MCF 10A (cell line): ENCODE measurements around the gene EDDM3A. TPM values are rescaled to one million over a fixed set of nuclear protein-coding genes. Genes with fewer than 3 reads are reported as not detected.

ENCODE experiments used
- BruUV-seq: library from RNA; stranded (reverse); fragments of 400-500 nt; replicated peaks from 2 replicates; lab custom pipeline; 2021; lab: Mats Ljungman, UMichigan
- CTCF ChIA-PET: fragments of 300-600 bp; sonication (Branson Sonifier 250); formaldehyde crosslinking; extraction: SDS; loops from one replicate; lab custom pipeline; 2021; ENCODE audit warnings: antibody characterized with exemption, inconsistent platforms; lab: Yijun Ruan, JAX
- POLR2A ChIA-PET: fragments of 300-600, 350-650 bp; sonication (Branson Sonifier 250); formaldehyde crosslinking; extraction: SDS; loops from one replicate; lab custom pipeline; 2020; ENCODE audit warnings: antibody characterized with exemption, inconsistent platforms; lab: Yijun Ruan, JAX
- DNase-seq: peaks from one replicate; pipeline ENCODE4 v3.0.0-alpha.2; 2018; ENCODE audit not compliant: unreplicated experiment
- H3K27ac Mint-ChIP-seq: one replicate; pipeline ENCODE4 v1.8.0; 2022; ENCODE audit warnings: mild to moderate bottlenecking, low read depth, mixed read lengths; ENCODE audit not compliant: unreplicated experiment
- H3K27me3 Mint-ChIP-seq: one replicate; pipeline ENCODE4 v1.8.0; 2022; ENCODE audit warnings: mixed read lengths; ENCODE audit not compliant: insufficient read depth, unreplicated experiment
- H3K36me3 Mint-ChIP-seq: one replicate; pipeline ENCODE4 v1.8.0; 2022; ENCODE audit warnings: mild to moderate bottlenecking, moderate library complexity, mixed read lengths; ENCODE audit not compliant: insufficient read depth, unreplicated experiment
- H3K4me1 Mint-ChIP-seq: one replicate; pipeline ENCODE4 v1.8.0; 2022; ENCODE audit warnings: mixed read lengths; ENCODE audit not compliant: insufficient read depth, unreplicated experiment
- H3K4me3 Mint-ChIP-seq: one replicate; pipeline ENCODE4 v1.8.0; 2022; ENCODE audit warnings: mild to moderate bottlenecking, moderate library complexity, mixed read lengths; ENCODE audit not compliant: unreplicated experiment
- H3K9me3 Mint-ChIP-seq: one replicate; pipeline ENCODE4 v1.8.0; 2022; ENCODE audit warnings: mixed read lengths; ENCODE audit not compliant: unreplicated experiment
- CTCF ChIP-seq: fragments of 200-600 bp; IDR thresholded peaks from one replicate; pipeline ENCODE4 v1.8.0; 2022; ENCODE audit warnings: antibody characterized with exemption, mild to moderate bottlenecking; ENCODE audit not compliant: unreplicated experiment
- intact Hi-C: fragments of 100-400 bp; cut with micrococcal nuclease; formaldehyde crosslinking; loops from 2 replicates; pipeline ENCODE4 v1.14.1; 2022
- total RNA-seq: library from RNA; stranded (reverse); gene quantifications from 2 replicates; pipeline ENCODE4 v1.2.3, GENCODE V29; 2022

The EDDM3A gene
- total RNA-seq, 1 experiment from 2014 or later = not detected

GRCh38 chr14:20746566-20746965 is 879 bp downstream of the EDDM3A start:
- H3K4me1 Mint-ChIP-seq = no peaks in the 10 kb centered on the region
- TF ChIP-seq CTCF = no peak
- intact Hi-C loops = no loop called here
- BruUV-seq = no TSS peak
- no peaks in the 10 kb centered on the region for H3K27me3 Mint-ChIP-seq
- no peaks in the 10 kb centered on the region for H3K36me3 Mint-ChIP-seq
- no peak for DNase-seq
- ChIA-PET CTCF (interaction anchor here (0.6 to 1.0 kb wide), 2 partner anchors 43 to 419 kb away, joined by 3 to 4 read pairs; no protein-coding TSS in a partner anchor), POLR2A (no interaction called here)
- H3K9me3 Mint-ChIP-seq = no peaks in the 10 kb centered on the region
- no peak overlapping the region for H3K27ac Mint-ChIP-seq
- no peak overlapping the region for H3K4me3 Mint-ChIP-seq

- H3K36me3 Mint-ChIP-seq = no peaks in the 10 kb centered on the region
- H3K9me3 Mint-ChIP-seq = peaks cover 8% of the 10 kb centered on the region
- no peak for DNase-seq
- H3K27ac Mint-ChIP-seq = no peak overlapping the region
- no peak overlapping the region for H3K4me3 Mint-ChIP-seq
- no TSS peak for BruUV-seq
- H3K4me1 Mint-ChIP-seq = no peaks in the 10 kb centered on the region
- TF ChIP-seq CTCF = no peak
- intact Hi-C loops = no loop called here
- ChIA-PET POLR2A (no interaction called here), CTCF (no interaction called here)
- H3K27me3 Mint-ChIP-seq = no peaks in the 10 kb centered on the region
These were observed 2.8 kb downstream of the EDDM3A start for GRCh38 chr14:20748439-20748838.

GRCh38 chr14:20750194-20750593 is 4.5 kb downstream of the EDDM3A start:
- H3K36me3 Mint-ChIP-seq = no peaks in the 10 kb centered on the region
- H3K4me1 Mint-ChIP-seq = no peaks in the 10 kb centered on the region
- BruUV-seq = no TSS peak
- DNase-seq = no peak
- ChIA-PET POLR2A (no interaction called here), CTCF (no interaction called here)
- intact Hi-C loops = no loop called here
- no peaks in the 10 kb centered on the region for H3K27me3 Mint-ChIP-seq
- no peak overlapping the region for H3K4me3 Mint-ChIP-seq
- H3K9me3 Mint-ChIP-seq = peaks cover 8% of the 10 kb centered on the region
- no peak for TF ChIP-seq CTCF
- no peak overlapping the region for H3K27ac Mint-ChIP-seq

GRCh38 chr14:20751963-20752562 is 6.4 kb downstream of the EDDM3A start:
- intact Hi-C loops = no loop called here
- CTCF ChIA-PET = interaction anchor here (1.2 kb wide), 2 partner anchors 103 to 384 kb away, joined by 3 read pairs; no protein-coding TSS in a partner anchor
- no peaks in the 10 kb centered on the region for H3K27me3 Mint-ChIP-seq
- H3K4me1 Mint-ChIP-seq = no peaks in the 10 kb centered on the region
- H3K36me3 Mint-ChIP-seq = no peaks in the 10 kb centered on the region
- peaks cover 8% of the 10 kb centered on the region for H3K9me3 Mint-ChIP-seq
- no peak for TF ChIP-seq CTCF
- DNase-seq = peak; percentile 17
- no TSS peak for BruUV-seq
- no peak overlapping the region for H3K4me3 Mint-ChIP-seq
- no peak overlapping the region for H3K27ac Mint-ChIP-seq
- POLR2A ChIA-PET = interaction anchor here (0.5 kb wide), 1 partner anchor 60 kb away, joined by 3 read pairs; no protein-coding TSS in a partner anchor
